Activated naive CD4-positive, alpha-beta T cell treated with Interleukin-2 at 50 U/mL for 16 hours (primary cell): ENCODE measurements around the gene BACE1.

Experiments used
- DNase-seq: peaks from one replicate; pipeline ENCODE4 v3.0.0-alpha.2; 2020

Gene BACE1

DNA sequence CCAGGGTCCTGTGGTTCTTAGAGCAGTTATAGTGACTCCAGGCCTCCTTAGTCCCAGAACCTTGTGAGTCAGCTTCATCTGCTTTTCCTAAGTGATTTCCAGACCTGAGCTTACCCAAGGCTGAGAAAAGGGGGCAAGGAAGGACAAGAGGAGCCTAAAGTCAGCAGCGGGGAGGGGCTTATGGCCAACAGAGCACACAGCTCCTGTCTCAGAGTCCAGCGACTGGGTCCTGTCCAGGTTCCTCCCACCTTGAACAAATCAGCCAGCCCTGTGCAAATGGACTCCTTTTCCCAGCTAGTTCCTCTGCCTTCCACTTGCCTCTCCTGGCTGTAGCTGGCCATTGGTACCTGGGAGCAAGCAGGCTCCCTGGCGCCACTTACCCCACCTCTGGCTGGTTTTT is 10.9 kb downstream of the BACE1 start:
- no peak for DNase-seq

DNA sequence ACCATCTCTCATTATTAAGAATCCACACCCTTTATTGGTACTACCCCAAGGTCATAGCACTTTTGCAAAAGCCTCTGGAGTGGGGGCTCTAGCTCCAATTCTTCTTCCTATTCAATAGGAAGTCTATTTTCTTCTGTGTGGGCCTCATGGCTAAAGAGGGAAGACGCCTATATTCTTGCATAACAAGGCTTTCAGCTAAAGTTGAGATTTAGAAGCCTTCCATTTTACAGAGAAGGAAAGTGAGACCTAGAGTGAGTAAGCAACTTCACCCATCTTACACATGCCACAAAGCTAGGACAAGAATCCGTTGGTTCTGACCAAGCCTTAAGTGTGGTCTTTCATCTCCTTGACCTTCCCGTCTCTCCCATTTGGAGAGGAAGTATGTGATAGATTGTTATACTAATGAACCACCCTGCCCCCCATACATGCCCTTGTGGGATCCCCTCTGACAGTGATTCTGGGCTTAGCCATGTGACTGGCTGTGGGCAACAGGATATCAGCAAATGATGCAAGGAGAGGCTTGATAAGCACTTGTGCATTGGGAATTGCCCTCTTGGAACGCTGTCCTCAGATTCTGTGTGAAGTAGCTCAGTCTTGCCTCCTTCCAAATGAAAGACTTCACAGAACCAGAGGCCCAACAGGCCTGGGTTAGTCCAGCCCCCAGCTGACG is 12.3 kb downstream of the BACE1 start:
- DNase-seq = no peak

DNA sequence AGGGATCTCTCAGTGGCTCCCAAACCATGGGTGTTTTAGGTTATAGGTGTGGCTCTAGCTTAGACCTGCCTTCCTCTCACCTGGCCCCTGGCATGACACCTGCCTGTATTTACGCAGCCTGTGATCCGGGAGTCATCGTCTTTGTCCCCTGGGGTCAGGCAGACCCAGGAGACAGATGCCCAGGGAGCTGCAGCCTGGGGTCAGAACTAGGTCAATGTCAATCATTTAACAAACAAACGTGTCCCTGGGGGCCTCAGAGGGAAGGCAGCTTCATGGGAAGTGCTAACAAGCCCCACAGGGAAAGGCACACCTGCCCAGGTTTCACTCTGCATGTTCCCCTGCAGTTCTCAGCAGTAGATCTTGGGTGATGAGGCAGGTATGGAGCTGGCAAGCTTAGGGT is 13.0 kb downstream of the BACE1 start:
- no peak for DNase-seq

DNA sequence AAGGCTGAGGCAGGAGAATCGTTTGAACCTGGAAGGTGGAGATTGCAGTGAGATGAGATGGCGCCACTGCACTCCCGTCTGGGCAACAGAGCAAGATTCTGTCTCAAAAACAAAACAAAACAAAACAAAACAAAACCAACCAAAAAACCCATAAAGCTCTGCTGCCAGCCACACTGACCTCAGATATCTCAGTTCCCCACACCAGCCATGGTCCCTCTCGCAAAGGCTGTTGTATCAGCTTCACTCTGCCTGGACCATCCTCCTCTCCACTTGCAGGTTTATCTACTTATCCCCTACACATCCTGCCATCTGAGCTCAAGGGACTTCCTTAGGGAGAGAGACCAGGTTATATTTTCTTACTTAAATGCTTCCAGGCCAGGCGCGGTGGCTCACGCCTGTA is 13.8 kb downstream of the BACE1 start:
- DNase-seq = no peak

DNA sequence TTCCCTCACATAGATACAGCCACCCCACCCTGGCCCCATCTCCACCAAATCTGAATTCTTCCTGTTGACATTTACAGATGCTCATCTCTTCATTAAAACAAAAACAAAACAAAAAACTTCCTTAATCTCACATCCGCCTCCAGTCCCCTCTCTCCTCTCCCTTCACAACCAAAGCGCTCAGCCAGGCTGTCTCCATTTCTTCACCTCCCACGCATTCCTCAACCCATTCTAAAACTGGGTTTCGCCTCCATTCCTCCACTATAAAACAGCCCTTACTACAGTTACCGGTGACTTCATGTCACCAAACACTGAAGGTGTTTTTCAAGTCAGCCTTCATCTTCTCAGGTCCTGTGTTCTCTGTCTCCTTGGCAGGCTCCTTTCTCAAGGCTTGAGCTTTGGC is 15.3 kb downstream of the BACE1 start:
- no peak for DNase-seq

DNA sequence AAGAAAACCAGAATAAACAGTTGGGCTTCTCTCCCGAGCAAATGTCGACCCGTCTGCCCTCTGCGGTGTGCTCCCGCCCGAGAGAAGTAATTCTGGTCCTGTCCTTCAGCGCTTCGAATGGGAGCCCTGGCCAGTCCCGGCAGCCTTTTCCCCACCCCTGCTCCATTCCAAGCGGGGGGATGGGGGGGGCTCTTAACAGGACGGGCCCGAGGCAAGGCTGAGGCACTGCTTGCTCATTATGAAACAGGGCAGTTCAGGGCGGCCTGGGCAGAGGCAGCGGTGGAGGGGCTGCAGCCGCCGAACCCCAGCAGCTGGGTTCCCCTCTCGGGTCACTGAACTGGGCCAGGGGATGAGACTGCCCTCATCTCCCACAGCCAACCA is 15.8 kb downstream of the BACE1 start:
- DNase-seq = no peak

DNA sequence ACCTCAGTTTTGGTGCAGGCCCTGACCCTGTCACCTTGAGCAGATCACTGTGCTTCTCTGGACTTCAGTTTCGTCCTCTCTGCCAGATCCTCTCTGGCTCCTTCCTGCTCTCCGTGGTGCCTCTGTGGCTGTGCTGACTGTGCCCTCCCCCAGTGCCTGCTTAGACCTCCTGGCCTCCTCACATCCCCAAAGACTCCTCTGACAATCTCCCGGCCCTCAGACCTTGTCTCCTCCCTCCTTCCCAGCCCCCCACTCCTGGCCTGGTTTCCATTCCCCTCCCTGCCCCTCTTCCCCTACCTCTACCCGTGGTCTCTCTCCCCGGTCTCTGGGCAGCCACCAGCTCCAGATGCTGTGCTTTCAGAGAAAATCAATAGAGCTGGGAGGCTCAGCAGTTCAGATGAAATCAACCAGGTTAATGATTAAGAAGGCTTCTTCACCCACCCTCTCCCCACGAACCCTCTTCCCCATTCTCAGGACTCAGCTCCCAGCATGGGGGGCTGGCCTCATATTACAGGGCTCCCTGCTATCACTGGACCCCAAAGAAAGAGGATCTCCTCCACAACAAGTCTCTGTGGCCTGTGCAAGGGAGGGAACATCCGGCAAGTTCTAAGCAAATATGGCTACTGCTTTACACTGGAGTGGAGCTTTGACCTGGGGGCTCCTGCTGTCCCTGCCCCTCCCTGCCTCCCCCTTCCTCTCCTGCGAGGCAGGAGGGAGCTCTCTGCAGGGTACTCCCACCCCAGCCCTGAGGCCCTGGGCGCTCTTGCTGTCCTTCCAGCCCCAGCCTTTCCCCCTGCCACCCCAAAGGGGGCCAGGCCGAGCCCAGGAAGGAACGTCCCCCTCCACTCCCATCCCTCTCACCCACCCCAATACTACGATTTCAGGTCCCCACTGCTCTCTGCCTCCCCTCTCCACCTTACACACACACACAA is 16.4 kb downstream of the BACE1 start:
- DNase-seq = no peak

DNA sequence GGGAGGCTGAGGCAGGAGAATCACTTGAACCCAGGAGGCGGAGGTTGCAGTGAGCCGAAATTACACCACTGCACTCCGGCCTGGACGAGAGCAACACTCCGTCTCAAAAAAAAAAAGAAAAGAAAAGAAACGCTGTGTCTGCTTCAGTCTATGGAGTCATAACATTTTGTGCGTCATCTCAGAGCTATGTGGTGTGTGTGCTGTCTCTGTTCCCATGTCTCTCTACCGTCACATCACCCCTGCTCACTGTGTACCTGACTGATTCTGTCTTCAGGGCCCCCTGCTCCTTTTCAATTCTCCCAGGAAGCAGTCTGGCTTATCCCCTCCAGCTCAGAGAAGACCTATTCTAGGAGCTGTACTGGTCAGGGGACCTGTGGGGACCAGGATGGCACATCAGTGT is 17.9 kb downstream of the BACE1 start:
- DNase-seq = no peak

DNA sequence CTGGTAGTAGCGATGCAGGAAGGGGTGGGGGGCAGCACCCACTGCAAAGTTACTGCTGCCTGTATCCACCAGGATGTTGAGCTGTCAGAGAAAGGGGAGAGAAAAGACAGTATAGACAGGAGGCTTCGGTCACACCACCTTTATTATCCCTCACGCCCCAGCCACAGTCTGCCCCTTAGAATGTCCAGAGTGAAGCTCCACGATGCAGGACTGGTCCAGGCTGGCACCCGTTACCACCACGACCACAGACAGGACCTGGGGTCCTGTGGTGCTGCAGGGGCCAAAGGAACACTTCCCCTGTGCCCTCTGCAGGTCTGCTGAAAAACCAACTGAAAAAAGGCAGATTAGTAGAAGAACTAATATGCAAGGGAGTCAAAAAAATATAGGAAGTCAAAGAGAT is 19.2 kb downstream of the BACE1 start:
- no peak for DNase-seq

DNA sequence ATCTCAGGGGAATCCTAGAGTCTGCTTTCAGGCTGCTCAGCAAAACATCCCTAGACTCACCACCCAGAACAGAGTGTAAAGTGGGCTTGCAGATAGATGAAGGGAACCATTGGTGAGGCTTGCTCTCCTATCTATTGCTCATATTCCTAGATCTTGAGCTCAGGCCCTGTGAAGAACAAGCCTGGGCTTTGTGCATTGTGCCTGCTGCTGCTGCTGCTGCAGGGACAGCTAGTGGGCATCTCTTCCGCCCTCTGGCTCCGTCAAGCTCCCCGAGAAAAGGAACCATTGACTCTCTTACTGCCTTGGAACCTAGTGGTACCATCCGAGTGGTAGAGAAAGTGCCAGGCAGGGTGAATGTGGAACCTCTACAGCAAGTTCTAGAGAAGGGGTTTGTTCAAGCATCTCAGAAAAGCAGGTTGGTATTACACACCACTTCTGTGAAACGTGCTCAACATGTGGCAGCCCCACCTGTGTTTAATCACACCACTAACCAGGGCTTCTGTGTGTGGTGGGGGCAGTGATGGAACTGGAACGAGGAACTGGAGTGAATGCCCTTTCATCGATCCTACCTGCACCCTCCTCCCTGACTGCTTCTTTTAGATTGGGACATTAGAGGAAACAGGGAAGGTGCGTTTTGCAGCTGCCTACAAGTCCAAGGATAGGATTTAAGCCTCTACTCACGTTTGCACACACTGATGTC is 20.5 kb downstream of the BACE1 start:
- no peak for DNase-seq

DNA sequence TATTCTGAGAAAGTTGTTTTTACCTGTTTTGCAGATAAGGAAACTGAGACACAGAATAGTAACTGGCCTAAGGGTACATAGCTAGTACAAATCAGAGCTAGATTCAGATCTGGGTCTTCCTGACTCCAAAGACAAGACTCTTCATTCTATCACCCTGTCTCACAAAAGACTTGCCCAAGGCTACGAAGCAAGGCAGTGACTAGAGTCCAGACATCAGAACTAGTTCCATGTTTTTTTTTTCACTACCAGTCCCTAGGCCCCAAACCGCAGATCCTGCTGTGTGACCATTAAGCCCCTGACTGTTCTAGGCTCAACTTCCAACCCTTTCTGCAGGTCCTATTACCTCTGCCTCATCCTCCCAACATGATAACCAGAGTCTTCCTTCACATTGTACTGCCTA is 23.4 kb downstream of the BACE1 start:
- no peak for DNase-seq

DNA sequence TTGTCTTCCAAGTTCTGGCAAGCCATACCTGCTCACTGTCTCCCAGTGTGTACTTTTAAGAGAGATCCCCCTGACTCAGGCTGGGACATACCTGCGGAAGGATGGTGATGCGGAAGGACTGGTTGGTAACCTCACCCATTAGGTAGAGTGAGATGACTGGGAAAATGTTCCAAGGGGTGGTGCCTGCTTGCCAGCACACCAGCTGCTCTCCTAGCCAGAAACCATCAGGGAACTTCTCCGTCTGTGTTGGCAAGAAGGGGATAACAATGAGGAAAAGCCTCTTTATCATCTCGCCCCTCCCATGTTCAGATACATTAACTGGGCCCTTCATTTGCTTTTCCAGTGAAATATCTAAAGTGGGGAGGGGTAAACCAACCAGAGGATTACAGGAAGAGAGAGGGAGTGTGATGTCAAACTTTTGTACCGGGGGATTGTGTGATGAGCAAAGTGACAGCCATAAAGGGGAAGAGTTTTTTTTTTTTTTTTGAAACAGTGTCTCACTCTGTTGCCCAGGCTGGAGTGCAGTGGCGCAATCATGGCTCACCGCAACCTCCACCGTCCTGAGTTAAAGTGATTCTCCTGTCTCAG is 25.2 kb downstream of the BACE1 start, which contains the start of gene BACE1-AS:
BACE1-AS (plus strand) TSS at position 538 of the 588 bp plus-strand sequence.
- DNase-seq = no peak

DNA sequence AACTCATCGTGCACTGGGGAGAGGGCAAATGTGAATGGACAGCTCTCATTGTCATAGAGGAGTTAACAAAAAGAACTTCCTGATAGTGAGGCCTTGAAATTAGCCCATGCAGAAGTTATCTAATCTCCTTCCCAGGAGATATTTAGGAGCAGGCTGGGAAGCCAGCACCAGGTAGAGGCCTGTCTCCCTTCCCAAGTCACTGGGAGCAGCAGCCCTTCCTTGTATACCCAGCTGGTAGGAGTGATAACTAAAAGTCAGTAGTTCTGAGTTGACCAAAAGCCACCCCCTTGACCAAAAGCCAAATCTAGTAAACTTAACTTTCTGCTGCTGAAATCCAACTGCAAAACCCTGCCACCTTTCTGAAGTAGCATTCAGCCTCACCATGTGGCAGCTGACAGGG is 26.3 kb downstream of the BACE1 start:
- no peak for DNase-seq

DNA sequence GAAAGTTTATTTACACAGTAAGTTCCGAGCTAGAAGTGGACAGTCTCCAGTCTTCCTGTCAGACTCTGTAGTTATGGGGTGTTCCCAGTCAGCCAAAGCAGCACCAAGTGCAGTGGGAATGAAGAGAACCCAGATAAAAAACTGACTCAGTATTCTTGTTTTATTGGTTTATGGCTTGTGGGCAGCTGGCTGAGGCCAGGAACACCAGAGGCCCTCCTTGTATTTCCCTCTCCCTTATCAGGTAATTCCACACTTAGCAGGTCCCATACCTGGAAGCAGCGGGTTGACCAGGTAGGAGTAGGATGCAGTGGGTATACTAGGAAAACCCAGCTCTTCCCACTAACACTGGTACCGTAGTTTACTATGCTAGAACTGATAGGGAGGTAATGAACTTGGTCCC is 28.4 kb downstream of the BACE1 start:
- DNase-seq = no peak

DNA sequence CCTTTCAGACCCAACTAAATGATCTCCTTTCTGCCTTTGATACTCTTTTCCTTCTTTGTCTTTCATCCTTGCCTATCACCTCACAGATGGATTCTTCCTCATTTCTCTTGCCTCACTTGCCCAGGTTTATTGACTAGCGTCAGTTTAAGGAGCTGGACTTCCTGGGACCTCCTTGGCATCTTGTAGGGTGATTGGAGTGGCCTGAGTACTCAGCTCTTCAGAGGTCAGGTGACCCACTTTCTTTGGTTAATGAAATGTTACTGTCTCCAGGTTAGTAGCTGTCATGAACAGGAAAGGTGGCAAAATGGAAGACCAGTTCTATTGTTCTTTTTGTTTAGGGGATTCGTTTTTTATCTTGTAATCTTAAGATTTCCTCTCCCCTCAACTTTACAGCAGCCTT is 29.5 kb downstream of the BACE1 start:
- no peak for DNase-seq

DNA sequence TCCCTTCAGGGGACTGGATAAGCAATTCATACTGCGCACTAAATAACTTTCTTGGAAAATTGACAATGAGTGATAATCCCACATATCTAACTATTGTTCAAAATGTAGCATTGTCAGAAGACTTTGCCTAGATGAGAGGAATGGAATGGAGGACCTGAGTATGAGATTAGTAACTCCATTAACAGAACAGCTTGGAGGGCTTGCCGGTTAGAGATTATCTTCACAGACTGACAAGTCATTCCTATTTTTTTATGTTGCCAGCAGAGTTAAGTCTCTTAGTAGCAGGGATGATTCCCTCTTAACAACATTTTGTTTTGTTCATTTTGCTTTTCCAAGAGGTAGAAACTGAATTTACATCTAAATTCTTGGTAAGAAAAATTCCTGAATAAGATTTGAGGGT is 32.0 kb downstream of the BACE1 start:
- DNase-seq = no peak

DNA sequence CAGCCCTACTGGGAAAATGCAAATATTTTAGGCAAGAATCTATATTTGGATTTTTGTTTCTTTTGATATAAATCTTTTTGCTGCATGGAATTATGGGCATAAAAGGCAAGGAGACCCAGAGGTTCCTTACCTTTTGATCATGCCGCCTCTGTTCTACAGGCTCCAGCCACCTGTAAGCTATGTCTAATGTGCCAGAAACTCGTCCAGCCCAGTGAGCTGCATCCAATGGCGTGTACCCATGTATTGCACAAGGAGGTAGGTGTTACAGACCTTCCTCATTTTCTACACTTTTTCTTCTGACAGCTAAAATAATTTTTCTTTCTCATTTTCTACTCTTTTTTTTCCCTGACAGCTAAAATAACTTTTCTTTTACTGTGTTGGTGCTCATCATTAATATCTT is 33.1 kb downstream of the BACE1 start:
- DNase-seq = no peak

DNA sequence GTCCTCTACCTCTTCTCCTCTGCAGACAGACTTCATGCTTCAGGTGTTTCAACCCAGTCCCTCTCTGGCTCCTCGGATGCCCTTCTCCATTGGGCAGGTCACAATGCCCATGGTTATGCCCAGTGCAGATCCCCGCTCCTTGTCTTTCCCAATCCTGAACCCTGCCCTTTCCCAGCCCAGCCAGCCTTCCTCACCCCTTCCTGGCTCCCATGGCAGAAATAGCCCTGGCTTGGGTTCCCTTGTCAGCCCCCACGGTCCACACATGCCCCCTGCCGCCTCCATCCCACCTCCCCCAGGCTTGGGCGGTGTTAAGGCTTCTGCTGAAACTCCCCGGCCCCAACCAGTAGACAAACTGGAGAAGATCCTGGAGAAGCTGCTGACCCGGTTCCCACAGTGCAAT is 34.2 kb downstream of the BACE1 start:
- no peak for DNase-seq

DNA sequence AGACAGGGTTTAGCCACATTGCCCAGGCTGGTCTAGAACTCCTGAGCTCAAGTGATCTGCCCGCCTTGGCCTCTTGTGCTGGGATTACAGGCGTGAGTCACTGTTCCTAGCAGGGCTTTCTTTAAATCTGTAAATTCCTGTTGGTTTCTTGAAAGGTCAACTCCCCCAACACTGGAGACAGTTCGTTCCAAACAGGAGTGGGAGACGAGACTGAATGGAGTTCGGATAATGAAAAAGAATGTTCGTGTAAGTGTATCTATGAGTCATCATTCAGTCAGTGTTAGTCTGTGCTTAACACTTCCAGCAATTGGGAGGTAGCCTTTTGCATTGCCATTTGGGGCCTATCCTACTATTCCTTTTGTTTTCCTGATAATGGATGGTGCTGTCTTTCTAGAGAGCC is 34.9 kb downstream of the BACE1 start:
- DNase-seq = no peak

DNA sequence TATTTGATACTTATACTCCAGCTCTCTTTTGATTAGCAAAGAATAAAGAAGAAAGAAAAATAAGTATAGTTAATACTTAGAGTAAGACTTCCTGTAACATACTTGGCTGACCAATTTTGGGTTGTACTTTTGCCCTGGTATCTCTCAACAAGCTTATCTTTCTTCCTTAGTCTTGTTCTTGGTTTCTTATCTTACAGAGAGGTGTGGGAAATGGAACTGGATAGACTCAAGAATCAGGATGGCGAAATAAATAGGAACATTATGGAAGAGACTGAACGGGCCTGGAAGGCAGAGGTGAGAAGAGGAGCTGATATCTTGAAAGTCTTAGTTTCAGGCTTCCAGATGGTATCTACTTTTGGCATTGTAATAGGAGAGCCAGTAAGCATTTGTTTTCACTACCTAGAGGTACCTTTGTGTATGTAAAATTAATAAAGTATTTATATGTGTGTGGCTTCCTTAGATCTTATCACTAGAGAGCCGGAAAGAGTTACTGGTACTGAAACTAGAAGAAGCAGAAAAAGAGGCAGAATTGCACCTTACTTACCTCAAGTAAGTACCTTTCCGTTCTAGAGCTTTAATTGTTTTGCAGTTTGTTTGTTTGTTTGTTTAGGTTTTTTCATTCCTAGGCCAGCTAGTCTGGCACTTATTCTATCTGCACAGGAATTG is 36.2 kb downstream of the BACE1 start:
- DNase-seq = no peak

DNA sequence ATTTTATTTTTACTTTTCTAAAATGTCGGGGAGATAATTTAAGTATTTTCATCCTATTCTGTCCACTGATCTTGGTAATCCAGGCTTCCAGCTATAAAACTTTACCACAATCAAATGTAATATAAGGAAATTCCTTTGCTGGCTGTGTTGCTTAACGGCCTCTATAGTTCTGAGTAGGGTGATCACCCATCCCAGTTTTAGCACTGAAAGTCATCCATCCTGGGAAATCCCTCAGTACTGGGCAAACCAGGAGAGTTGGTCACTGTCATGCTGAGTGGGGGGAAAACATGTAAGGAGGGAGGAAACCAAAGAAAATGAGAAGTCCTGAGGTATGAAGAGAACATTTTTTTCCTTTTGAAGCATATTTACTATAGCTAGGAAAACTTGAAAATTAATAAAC is 37.7 kb downstream of the BACE1 start:
- no peak for DNase-seq

DNA sequence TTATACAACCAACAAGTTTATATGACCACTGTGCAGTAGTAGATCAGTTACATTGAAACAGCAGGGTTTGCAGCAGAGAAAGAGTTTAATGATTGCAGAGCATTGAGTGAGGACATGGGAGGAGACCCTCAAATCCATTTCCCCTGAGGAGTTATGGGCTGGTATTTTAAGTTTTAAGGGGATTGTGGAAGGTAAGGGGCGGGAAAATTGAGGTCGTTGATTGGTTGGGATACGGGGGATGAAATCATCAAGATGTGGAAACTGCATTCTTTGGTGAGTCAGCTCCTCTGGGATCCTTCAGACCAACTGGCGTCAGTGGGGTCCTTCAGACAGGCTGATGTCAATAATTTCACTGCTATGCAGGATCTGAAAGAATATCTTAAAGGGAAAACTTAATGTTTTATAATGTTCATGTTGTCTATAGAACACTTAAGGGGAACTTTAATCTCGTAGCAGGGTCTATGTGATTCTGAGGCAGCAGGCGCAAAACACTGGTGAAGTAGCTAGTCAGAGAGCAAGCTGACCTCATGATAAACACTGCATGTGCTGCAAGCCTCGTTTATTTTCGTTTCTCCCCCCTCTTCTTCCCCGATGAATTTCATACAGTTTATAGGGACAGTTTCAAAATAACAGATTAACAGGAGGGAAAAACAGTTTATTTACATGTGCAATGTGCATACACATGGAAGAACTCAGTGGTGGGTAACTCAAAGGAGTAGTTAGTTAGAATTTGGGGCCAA is 42.3 kb downstream of the BACE1 start:
- DNase-seq = no peak
